ENCODE results near the gene LIAS. TPM values are rescaled to one million over a fixed set of nuclear protein-coding genes. Genes with fewer than 3 reads are reported as not detected.

LIAS gene
- total and polyA plus RNA-seq, 4 donors = 7.1 to 9.7 (median 9.5) TPM

DNA sequence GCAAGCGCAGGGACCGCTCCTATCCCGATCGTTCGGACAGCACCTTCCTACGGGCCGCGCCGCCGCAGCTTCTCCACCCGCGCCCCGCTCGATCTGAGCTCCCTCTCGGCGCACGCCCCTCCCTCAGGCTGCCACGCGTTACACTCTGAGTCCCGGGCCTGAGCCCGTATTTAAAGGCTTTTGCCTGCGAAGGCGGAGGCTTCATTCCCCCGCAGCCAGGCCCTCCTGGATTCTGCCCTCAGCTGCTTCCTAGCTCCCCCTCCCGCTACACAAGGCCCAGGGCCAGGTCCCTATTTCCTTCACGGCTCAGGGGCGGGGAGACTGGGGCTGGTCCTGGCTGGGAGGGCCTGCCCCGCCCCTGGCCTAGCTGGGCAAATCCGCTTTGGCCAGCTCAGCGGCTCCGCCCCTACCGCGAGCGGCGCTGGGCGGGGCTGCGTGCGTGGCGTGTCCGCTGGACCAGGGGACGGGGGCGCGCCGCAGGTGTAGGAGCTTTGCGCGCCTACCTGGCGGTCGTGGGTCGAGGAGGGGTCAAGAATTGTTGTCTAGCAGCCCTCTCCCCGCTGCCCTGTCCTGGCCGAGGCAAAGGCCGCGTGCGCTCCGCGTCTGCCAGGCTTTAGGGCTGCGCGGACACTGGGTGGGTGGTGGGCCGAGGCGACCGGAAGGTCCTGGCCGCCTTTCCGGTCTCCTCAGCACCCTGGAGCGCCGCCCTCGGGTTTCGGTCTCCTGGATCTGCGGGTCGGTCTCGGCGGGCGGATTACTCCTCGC lies 68.6 kb downstream of the LIAS start, which contains the start of gene UGDH:
Gene UGDH, minus strand, starts transcription at position 144 of the 765 bp plus-strand sequence. CDS start 5,927 bp downstream, outside the sequence.
- H3K4me1 ChIP-seq (ENCODE audit: control insufficient read depth in 4 of 4, insufficient read depth in 4 of 4, low read length in 3 of 4) = peaks cover 0 to 48% (median 17%) of the 10 kb centered on the region in 4 donors
- peak within 1 kb of the TSS; percentile 95 to 96 for H3K27ac ChIP-seq (ENCODE audit: low read depth in 1 of 2, low read length in 2 of 2)
- H3K9ac ChIP-seq (ENCODE audit: low read depth in 1 of 2, low read length in 2 of 2) = peak within 1 kb of the TSS; percentile 97 to 98
- no peaks in the 10 kb centered on the region for H3K9me3 ChIP-seq (ENCODE audit: control insufficient read depth in 4 of 4, low read length in 3 of 4)
- TF ChIP-seq FOXA2 (IDR thresholded peaks at IDR 0.05) (peak; percentile 52), FOXA1 (IDR thresholded peaks at IDR 0.05) (peak; percentile 49), HNF4A (conservative IDR thresholded peaks at IDR 0.05) (peak; percentile 86 to 92), YY1 (IDR thresholded peaks at IDR 0.05) (peak; percentile 86), RAD21 (IDR thresholded peaks at IDR 0.05) (peak; percentile 56 to 61), RXRA (IDR thresholded peaks at IDR 0.05) (peak; percentile 62 to 63), EGR1 (IDR thresholded peaks at IDR 0.05; ENCODE audit: low read depth in 2 of 2) (peak in 1 of 2 donors; percentile 79), HNF4G (IDR thresholded peaks at IDR 0.05) (peak; percentile 89), SP1 (IDR thresholded peaks at IDR 0.05) (peak; percentile 93), NR2F2 (IDR thresholded peaks at IDR 0.05) (peak; percentile 5), JUND (IDR thresholded peaks at IDR 0.05) (peak in 1 of 2 donors; percentile 51), TAF1 (conservative IDR thresholded peaks at IDR 0.05) (peak; percentile 94), GABPA (IDR thresholded peaks at IDR 0.05 in 1 of 2, conservative IDR thresholded peaks at IDR 0.05 in 1 of 2) (peak; percentile 68 to 88)
- TF ChIP-seq, protein P1, sequence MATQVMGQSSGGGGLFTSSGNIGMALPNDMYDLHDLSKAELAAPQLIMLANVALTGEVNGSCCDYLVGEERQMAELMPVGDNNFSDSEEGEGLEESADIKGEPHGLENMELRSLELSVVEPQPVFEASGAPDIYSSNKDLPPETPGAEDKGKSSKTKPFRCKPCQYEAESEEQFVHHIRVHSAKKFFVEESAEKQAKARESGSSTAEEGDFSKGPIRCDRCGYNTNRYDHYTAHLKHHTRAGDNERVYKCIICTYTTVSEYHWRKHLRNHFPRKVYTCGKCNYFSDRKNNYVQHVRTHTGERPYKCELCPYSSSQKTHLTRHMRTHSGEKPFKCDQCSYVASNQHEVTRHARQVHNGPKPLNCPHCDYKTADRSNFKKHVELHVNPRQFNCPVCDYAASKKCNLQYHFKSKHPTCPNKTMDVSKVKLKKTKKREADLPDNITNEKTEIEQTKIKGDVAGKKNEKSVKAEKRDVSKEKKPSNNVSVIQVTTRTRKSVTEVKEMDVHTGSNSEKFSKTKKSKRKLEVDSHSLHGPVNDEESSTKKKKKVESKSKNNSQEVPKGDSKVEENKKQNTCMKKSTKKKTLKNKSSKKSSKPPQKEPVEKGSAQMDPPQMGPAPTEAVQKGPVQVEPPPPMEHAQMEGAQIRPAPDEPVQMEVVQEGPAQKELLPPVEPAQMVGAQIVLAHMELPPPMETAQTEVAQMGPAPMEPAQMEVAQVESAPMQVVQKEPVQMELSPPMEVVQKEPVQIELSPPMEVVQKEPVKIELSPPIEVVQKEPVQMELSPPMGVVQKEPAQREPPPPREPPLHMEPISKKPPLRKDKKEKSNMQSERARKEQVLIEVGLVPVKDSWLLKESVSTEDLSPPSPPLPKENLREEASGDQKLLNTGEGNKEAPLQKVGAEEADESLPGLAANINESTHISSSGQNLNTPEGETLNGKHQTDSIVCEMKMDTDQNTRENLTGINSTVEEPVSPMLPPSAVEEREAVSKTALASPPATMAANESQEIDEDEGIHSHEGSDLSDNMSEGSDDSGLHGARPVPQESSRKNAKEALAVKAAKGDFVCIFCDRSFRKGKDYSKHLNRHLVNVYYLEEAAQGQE (IDR thresholded peaks at IDR 0.05) = peak; percentile 95
- TF ChIP-seq, protein P2, sequence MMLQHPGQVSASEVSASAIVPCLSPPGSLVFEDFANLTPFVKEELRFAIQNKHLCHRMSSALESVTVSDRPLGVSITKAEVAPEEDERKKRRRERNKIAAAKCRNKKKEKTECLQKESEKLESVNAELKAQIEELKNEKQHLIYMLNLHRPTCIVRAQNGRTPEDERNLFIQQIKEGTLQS (IDR thresholded peaks at IDR 0.05) = no peak
- TF ChIP-seq, protein P3, sequence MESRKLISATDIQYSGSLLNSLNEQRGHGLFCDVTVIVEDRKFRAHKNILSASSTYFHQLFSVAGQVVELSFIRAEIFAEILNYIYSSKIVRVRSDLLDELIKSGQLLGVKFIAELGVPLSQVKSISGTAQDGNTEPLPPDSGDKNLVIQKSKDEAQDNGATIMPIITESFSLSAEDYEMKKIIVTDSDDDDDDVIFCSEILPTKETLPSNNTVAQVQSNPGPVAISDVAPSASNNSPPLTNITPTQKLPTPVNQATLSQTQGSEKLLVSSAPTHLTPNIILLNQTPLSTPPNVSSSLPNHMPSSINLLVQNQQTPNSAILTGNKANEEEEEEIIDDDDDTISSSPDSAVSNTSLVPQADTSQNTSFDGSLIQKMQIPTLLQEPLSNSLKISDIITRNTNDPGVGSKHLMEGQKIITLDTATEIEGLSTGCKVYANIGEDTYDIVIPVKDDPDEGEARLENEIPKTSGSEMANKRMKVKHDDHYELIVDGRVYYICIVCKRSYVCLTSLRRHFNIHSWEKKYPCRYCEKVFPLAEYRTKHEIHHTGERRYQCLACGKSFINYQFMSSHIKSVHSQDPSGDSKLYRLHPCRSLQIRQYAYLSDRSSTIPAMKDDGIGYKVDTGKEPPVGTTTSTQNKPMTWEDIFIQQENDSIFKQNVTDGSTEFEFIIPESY (IDR thresholded peaks at IDR 0.05) = peak; percentile 75
- TF ChIP-seq, protein P4, sequence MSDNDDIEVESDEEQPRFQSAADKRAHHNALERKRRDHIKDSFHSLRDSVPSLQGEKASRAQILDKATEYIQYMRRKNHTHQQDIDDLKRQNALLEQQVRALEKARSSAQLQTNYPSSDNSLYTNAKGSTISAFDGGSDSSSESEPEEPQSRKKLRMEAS (IDR thresholded peaks at IDR 0.05) = peak; percentile 83
- TF ChIP-seq, protein P5, sequence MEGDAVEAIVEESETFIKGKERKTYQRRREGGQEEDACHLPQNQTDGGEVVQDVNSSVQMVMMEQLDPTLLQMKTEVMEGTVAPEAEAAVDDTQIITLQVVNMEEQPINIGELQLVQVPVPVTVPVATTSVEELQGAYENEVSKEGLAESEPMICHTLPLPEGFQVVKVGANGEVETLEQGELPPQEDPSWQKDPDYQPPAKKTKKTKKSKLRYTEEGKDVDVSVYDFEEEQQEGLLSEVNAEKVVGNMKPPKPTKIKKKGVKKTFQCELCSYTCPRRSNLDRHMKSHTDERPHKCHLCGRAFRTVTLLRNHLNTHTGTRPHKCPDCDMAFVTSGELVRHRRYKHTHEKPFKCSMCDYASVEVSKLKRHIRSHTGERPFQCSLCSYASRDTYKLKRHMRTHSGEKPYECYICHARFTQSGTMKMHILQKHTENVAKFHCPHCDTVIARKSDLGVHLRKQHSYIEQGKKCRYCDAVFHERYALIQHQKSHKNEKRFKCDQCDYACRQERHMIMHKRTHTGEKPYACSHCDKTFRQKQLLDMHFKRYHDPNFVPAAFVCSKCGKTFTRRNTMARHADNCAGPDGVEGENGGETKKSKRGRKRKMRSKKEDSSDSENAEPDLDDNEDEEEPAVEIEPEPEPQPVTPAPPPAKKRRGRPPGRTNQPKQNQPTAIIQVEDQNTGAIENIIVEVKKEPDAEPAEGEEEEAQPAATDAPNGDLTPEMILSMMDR (IDR thresholded peaks at IDR 0.05; ENCODE audit: low read depth, low read length, missing input control) = no peak
- H3K36me3 ChIP-seq (ENCODE audit: control insufficient read depth in 4 of 4, insufficient read depth in 3 of 4, low read depth in 1 of 4, low read length in 3 of 4) = peaks cover 0 to 6% (median 3%) of the 10 kb centered on the region in 4 donors
- WGBS = under 1% methylated on average over 73 of the region's 73 CpGs
- H3K27me3 ChIP-seq (ENCODE audit: control insufficient read depth in 4 of 4, insufficient read depth in 4 of 4, low read length in 3 of 4) = no peaks in the 10 kb centered on the region
- peak within 1 kb of the TSS; percentile 91 to 95 (median 95) for H3K4me3 ChIP-seq (ENCODE audit: low read depth in 1 of 3, low read length in 3 of 3)
- DNase-seq (ENCODE audit: low spot score) = peak; percentile 93
